CD4-positive, alpha-beta T cell (primary cell): ENCODE data around the gene RTL1. TPM values are rescaled to one million over a fixed set of nuclear protein-coding genes. Genes with fewer than 3 reads are reported as not detected.

ENCODE experiments used
- ATAC-seq: fragments of 200-7000 bp; cut with Tn5 transposase; one replicate; pipeline ENCODE4 v1.10.0; 2022; ENCODE audit warnings: mild to moderate bottlenecking; ENCODE audit not compliant: poor library complexity
- CTCF ChIA-PET: fragments of 350-600 bp; sonication (Branson Sonifier 250); formaldehyde crosslinking; loops from one replicate; lab custom pipeline; 2021; ENCODE audit warnings: antibody characterized with exemption, inconsistent platforms; lab: Charles Lee
- POLR2A ChIA-PET: fragments of 350-600 bp; sonication (Branson Sonifier 250); formaldehyde crosslinking; loops from one replicate; lab custom pipeline; 2021; ENCODE audit warnings: antibody characterized with exemption, inconsistent platforms; lab: Charles Lee
- DNase-seq, 14 experiments: peaks; one replicate each; pipeline ENCODE4 v3.0.0-alpha.2; 2013 to 2020; ENCODE audit warnings: mixed read lengths in 2 of 14
- H3K27ac ChIP-seq, 2 donors: one replicate each; pipeline versions ENCODE4 v1.5.1 to v1.7.0; 2013; ENCODE audit warnings: low read length in 2 of 2, low read depth in 1 of 2, mild to moderate bottlenecking in 1 of 2
- H3K27me3 ChIP-seq, 2 experiments: 1 replicate in 1 of 2; 2 replicates in 1 of 2; pipeline versions ENCODE4 v1.6.1 to v1.7.0; 2013; ENCODE audit warnings: low read length in 2 of 2, control low read depth in 1 of 2, mild to moderate bottlenecking in 1 of 2, moderate library complexity in 1 of 2; ENCODE audit not compliant: insufficient read depth in 2 of 2, control insufficient read depth in 1 of 2
- H3K36me3 ChIP-seq: one replicate; pipeline ENCODE4 v1.6.1; 2013; ENCODE audit warnings: low read length, control low read depth; ENCODE audit not compliant: insufficient read depth
- H3K4me1 ChIP-seq: one replicate; pipeline ENCODE4 v1.6.1; 2013; ENCODE audit warnings: low read length, control low read depth; ENCODE audit not compliant: insufficient read depth
- H3K4me3 ChIP-seq: one replicate; pipeline ENCODE4 v1.5.1; 2013; ENCODE audit warnings: mild to moderate bottlenecking, low read length, moderate library complexity
- H3K9me3 ChIP-seq, 2 experiments: 1 replicate in 1 of 2; 2 replicates in 1 of 2; pipeline versions ENCODE4 v1.6.1 to v1.7.0; 2013; ENCODE audit warnings: low read length in 2 of 2, mild to moderate bottlenecking in 2 of 2, control low read depth in 1 of 2, moderate library complexity in 1 of 2; ENCODE audit not compliant: control insufficient read depth in 1 of 2, insufficient read depth in 1 of 2
- H3K27ac Mint-ChIP-seq: one replicate; pipeline ENCODE4 v1.8.0; 2020; ENCODE audit warnings: mixed read lengths
- H3K27me3 Mint-ChIP-seq: one replicate; pipeline ENCODE4 v1.8.0; 2021; ENCODE audit warnings: mixed read lengths
- H3K36me3 Mint-ChIP-seq: one replicate; pipeline ENCODE4 v1.8.0; 2021; ENCODE audit warnings: low read depth, mixed read lengths
- H3K4me1 Mint-ChIP-seq: one replicate; pipeline ENCODE4 v1.8.0; 2021; ENCODE audit warnings: low read depth, mixed read lengths
- H3K4me3 Mint-ChIP-seq: one replicate; pipeline ENCODE4 v1.8.0; 2020; ENCODE audit warnings: mild to moderate bottlenecking, mixed read lengths
- H3K9me3 Mint-ChIP-seq: one replicate; pipeline ENCODE4 v1.8.0; 2020; ENCODE audit warnings: mixed read lengths
- intact Hi-C, 2 experiments: fragments of 100-400 bp; cut with DNase I in 1 of 2; cut with micrococcal nuclease in 1 of 2; formaldehyde crosslinking; loops; one replicate each; pipeline versions ENCODE4 v1.15.1 to v1.9.0; 2023 to 2025; cut with DNase I, micrococcal nuclease
- total RNA-seq, 174 experiments: library from RNA in 2 of 174; stranded (reverse) in 2 of 174; gene quantifications; one replicate each; pipeline ENCODE4 v1.2.3 and lab custom pipeline; 2021 to 2026
- TF ChIP-seq, protein P1 (sequence below): fragments of 200-600 bp; IDR thresholded peaks from one replicate; pipeline ENCODE4 v1.8.0; 2022; ENCODE audit warnings: antibody characterized with exemption, mild to moderate bottlenecking

RTL1 gene
- total RNA-seq, 2 experiments from 2014 or later: not detected

DNA sequence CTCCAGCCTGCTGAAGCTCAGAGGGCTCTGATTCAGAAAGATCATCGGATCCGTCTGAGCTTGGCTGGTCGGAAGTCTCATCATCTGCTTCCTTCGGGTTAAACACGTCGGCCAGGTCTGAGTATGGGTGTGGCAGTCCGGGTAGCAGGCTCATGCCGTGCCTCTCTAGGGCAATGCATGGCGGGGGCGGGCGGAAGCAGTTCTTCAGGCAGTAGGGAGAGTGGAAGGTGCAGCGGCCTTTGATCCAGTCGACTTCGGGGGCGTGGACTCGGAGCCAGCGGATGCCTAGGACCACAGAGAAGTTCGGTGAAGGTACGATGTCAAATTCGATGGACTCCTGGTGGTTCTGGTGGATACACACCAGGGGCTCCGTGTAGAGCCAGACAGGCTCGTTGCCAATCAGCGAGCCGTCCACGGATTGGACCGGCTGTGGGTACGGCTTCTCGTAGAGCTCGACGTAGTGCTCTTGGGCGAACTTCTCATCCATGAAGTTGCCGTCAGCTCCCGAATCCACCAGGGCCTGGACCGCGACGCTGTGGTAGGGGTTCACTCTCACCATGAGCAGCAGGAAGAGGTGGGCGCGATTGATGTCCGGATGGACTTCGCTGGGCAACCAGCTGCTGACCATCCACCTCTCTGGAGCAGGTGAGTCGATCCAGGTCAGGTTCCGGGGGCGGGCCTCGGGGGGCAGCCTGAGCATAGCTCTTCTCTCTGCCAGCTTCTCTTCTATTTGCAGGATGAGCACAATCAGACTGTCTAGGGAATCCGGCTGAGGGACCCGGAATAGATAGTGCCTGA lies 20.3 kb downstream of the RTL1 start:
- Mint-ChIP-seq H3K27me3 (peaks cover 15% of the 10 kb centered on the region), H3K36me3 (no peaks in the 10 kb centered on the region), H3K4me1 (no peaks in the 10 kb centered on the region), H3K27ac (no peak overlapping the region), H3K9me3 (no peaks in the 10 kb centered on the region), H3K4me3 (no peak overlapping the region)
- no peak for ATAC-seq
- TF ChIP-seq, protein P1, sequence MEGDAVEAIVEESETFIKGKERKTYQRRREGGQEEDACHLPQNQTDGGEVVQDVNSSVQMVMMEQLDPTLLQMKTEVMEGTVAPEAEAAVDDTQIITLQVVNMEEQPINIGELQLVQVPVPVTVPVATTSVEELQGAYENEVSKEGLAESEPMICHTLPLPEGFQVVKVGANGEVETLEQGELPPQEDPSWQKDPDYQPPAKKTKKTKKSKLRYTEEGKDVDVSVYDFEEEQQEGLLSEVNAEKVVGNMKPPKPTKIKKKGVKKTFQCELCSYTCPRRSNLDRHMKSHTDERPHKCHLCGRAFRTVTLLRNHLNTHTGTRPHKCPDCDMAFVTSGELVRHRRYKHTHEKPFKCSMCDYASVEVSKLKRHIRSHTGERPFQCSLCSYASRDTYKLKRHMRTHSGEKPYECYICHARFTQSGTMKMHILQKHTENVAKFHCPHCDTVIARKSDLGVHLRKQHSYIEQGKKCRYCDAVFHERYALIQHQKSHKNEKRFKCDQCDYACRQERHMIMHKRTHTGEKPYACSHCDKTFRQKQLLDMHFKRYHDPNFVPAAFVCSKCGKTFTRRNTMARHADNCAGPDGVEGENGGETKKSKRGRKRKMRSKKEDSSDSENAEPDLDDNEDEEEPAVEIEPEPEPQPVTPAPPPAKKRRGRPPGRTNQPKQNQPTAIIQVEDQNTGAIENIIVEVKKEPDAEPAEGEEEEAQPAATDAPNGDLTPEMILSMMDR: no peak
- POLR2A ChIA-PET: no interaction called here
- Histone ChIP-seq H3K4me1 (no peaks in the 10 kb centered on the region), H3K9me3 (peaks cover 0 to 33% of the 10 kb centered on the region in 2 experiments), H3K27me3 (peaks cover 3 to 6% of the 10 kb centered on the region in 2 experiments), H3K27ac (no peak overlapping the region), H3K36me3 (no peaks in the 10 kb centered on the region), H3K4me3 (no peak overlapping the region)
- CTCF ChIA-PET: no interaction called here
- intact Hi-C loops: no loop called here
- DNase-seq: no peak

DNA sequence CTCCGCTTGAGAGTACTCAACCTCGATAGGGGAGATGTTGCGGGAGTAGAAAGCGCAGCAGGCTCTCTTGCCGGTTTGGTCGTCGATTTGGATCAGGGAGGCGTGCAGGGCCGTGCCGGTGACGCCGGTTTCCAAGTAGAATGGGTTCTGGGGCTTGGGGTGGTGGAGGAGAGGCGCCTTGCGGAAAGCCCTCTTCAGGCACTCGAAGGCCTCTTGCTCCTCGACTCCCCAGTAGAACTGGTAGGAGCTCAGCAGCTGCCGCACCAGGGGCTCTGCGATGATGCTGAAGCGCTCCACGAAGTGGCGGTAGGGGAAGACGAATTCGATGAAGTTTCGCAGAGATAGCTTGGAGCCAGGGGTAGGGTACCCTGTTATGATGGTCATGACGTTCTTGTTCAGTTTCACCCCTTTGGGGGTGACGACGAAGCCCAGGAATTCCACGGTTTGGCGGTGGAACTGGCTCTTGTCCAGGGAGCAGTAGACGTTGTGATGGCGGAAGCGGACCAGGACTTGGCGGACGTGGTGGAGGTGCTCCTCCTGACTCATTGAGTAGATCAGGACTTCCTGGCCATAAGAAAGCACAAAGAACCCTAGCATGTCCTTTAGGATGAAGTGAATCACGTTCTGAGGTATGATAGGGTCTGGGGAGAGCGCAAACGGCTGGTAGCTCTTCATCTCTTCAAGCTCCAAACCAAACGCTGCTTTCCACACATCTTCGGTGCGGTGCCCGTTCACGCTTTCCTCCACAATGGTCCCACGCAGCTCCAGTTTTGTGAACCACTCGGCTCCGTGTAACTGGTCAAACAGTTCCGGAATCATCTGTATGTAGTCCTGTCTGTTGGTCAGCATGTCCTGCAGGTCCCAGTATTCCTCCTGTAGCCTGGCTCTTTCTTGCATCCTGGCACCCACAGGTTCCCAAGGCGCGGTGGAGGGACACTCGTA lies 21.2 kb downstream of the RTL1 start:
- H3K27me3 ChIP-seq: peaks cover 3 to 8% of the 10 kb centered on the region in 2 experiments
- DNase-seq (no peak), ATAC-seq (no peak)
- H3K4me3 Mint-ChIP-seq: no peak overlapping the region
- ChIA-PET CTCF (no interaction called here), POLR2A (no interaction called here)
- H3K9me3 Mint-ChIP-seq: no peaks in the 10 kb centered on the region
- TF ChIP-seq, protein P1: no peak
- intact Hi-C loops: no loop called here
- H3K4me1 ChIP-seq: no peaks in the 10 kb centered on the region
- H3K27ac Mint-ChIP-seq: no peak overlapping the region
- H3K4me1 Mint-ChIP-seq: no peaks in the 10 kb centered on the region
- no peaks in the 10 kb centered on the region for H3K36me3 ChIP-seq
- H3K4me3 ChIP-seq: no peak overlapping the region
- H3K27ac ChIP-seq: no peak overlapping the region
- peaks cover 0 to 33% of the 10 kb centered on the region in 2 experiments for H3K9me3 ChIP-seq
- no peaks in the 10 kb centered on the region for H3K36me3 Mint-ChIP-seq
- H3K27me3 Mint-ChIP-seq: peaks cover 17% of the 10 kb centered on the region

DNA sequence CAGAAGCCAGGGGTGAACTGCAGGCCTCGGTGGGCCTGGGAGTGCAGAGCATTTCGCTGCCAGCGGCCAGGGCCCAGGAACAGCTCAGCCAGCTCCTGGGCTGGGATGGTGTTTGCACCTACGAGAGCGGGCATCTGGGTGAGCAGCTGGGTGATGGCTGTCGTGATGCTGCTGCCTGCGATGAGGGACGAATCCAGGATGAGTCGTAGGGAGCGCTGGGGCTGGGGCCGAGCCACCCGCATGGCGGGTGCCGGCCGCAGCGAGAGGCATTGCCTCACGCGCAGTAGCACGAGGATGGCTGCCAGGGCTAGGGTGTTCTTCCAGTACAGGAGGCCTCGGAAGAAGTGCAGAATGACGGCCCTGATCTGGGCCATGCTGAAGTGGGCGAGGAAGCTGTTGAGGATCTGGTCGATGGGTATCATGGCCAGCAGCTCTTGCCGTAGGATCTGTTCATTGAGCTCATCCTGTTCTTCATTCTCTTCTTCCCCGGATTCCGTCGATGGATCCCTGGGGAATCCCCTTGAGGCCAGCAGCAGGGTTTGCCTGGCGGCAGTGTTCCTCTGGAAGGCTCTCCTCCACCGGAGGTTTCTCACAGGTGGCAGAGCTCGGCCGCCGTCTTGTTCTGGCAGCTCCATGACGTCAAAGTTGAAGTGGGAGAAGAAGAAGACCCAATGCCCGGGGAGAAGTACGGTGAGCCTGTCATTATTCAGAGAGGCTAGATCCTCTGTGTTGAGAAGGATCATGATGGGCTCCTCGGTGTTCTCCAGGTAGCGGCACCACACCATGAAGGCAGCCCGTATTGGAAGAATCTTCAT lies 22.1 kb downstream of the RTL1 start:
- no peaks in the 10 kb centered on the region for H3K4me1 ChIP-seq
- intact Hi-C loops: no loop called here

More for the DNA sequence above, 22.1 kb downstream of the RTL1 start:
- Mint-ChIP-seq H3K27me3 (peaks cover 17% of the 10 kb centered on the region), H3K36me3 (no peaks in the 10 kb centered on the region), H3K4me3 (no peak overlapping the region), H3K4me1 (no peaks in the 10 kb centered on the region), H3K27ac (no peak overlapping the region), H3K9me3 (no peaks in the 10 kb centered on the region)
- POLR2A ChIA-PET: no interaction called here
- H3K27ac ChIP-seq: no peak overlapping the region
- TF ChIP-seq, protein P1: no peak
- CTCF ChIA-PET: no interaction called here
- H3K4me3 ChIP-seq: no peak overlapping the region
- ATAC-seq (no peak), DNase-seq (no peak)
- H3K9me3 ChIP-seq: peaks cover 0 to 33% of the 10 kb centered on the region in 2 experiments
- H3K27me3 ChIP-seq: peaks cover 3 to 5% of the 10 kb centered on the region in 2 experiments
- H3K36me3 ChIP-seq: no peaks in the 10 kb centered on the region
